GM12864 (cell line): ENCODE results near the gene NDUFS6.

Experiments used
- DNase-seq: peaks from one replicate; pipeline ENCODE4 v3.0.0-alpha.2; 2011; ENCODE audit warnings: low read depth
- H3K4me3 ChIP-seq: 2 replicates; pipeline ENCODE4 v1.5.1; 2011; ENCODE audit warnings: mild to moderate bottlenecking, low read depth, low read length, control low read depth
- CTCF ChIP-seq: IDR thresholded peaks from 2 replicates; pipeline ENCODE4 v1.5.1; 2011; ENCODE audit warnings: low read depth, mild to moderate bottlenecking, moderate library complexity, low read length, control low read depth, inconsistent platforms; ENCODE audit errors: missing control alignments

The NDUFS6 gene

GRCh38 chr5:1779782-1780613, 21.2 kb upstream of the NDUFS6 start:
- no peak overlapping the region for H3K4me3 ChIP-seq
- no peak for DNase-seq
- no peak for TF ChIP-seq CTCF

- no peak for TF ChIP-seq CTCF
Measured at GRCh38 chr5:1780614-1780930, 20.6 kb upstream of the NDUFS6 start.

GRCh38 chr5:1781107-1781506, 20.1 kb upstream of the NDUFS6 start:
- no peak for TF ChIP-seq CTCF
- H3K4me3 ChIP-seq, result no peak overlapping the region
- no peak for DNase-seq

More at GRCh38 chr5:1780614-1780930, 20.6 kb upstream of the NDUFS6 start:
- H3K4me3 ChIP-seq, result no peak overlapping the region
- no peak for DNase-seq

GRCh38 chr5:1781726-1782384, 19.4 kb upstream of the NDUFS6 start:
- peak overlapping the region; percentile 7 for H3K4me3 ChIP-seq
- DNase-seq, result no peak
- no peak for TF ChIP-seq CTCF

- no peak overlapping the region; the same call in 1 of the 2 replicates for H3K4me3 ChIP-seq
- DNase-seq, result no peak
- no peak for TF ChIP-seq CTCF
Measured at GRCh38 chr5:1782385-1783215, 18.6 kb upstream of the NDUFS6 start.

GRCh38 chr5:1783216-1783554, 18.0 kb upstream of the NDUFS6 start:
- DNase-seq, result no peak
- no peak overlapping the region for H3K4me3 ChIP-seq
- no peak for TF ChIP-seq CTCF
